HepG2 (cell line): ENCODE measurements around the gene NEDD4L. TPM values are rescaled to one million over a fixed set of nuclear protein-coding genes. Genes with fewer than 3 reads are reported as not detected.

Source experiments
- AHR ChIP-seq: IDR thresholded peaks from 2 replicates; pipeline ENCODE4 v1.6.1; 2018; ENCODE audit warnings: missing genetic modification reagents, missing compliant biosample characterization
- ATAD3A ChIP-seq: sonication (generic); formaldehyde crosslinking; IDR thresholded peaks from 2 replicates; pipeline ENCODE4 v1.4.0; 2020; ENCODE audit warnings: missing genetic modification reagents
- BRCA1 ChIP-seq: sonication (generic); formaldehyde crosslinking; IDR thresholded peaks from 2 replicates; pipeline ENCODE4 v1.4.0; 2020; ENCODE audit warnings: missing genetic modification reagents
- E2F1 ChIP-seq: sonication (generic); formaldehyde crosslinking; IDR thresholded peaks from 2 replicates; pipeline ENCODE4 v1.5.0; 2020; ENCODE audit warnings: missing genetic modification reagents
- HES4 ChIP-seq: sonication (generic); formaldehyde crosslinking; IDR thresholded peaks from 2 replicates; pipeline ENCODE4 v1.9.0; 2021; ENCODE audit warnings: mild to moderate bottlenecking, missing genetic modification reagents, borderline replicate concordance
- HNRNPL ChIP-seq: fragments of 200-400 bp; formaldehyde crosslinking; IDR thresholded peaks from 2 replicates; pipeline ENCODE4 v1.6.1; 2017; ENCODE audit warnings: mild to moderate bottlenecking, low read depth, low read length
- NPAS2 ChIP-seq: sonication (generic); formaldehyde crosslinking; IDR thresholded peaks from 2 replicates; pipeline ENCODE4 v1.8.0; 2022; ENCODE audit warnings: mild to moderate bottlenecking, missing genetic modification reagents, borderline replicate concordance
- ZBTB3 ChIP-seq: sonication (generic); formaldehyde crosslinking; IDR thresholded peaks from 2 replicates; pipeline ENCODE4 v1.4.0; 2020; ENCODE audit warnings: low read depth, mild to moderate bottlenecking, moderate library complexity, missing genetic modification reagents, borderline replicate concordance
- ZBTB34 ChIP-seq: sonication (generic); formaldehyde crosslinking; IDR thresholded peaks from 2 replicates; pipeline ENCODE4 v1.8.0; 2022; ENCODE audit warnings: mild to moderate bottlenecking, missing genetic modification reagents
- ZBTB46 ChIP-seq: sonication (generic); formaldehyde crosslinking; IDR thresholded peaks from 2 replicates; pipeline ENCODE4 v1.4.0; 2020; ENCODE audit warnings: mild to moderate bottlenecking, missing genetic modification reagents, borderline replicate concordance
- ZNF264 ChIP-seq: sonication (generic); formaldehyde crosslinking; IDR thresholded peaks from 2 replicates; pipeline ENCODE4 v1.4.0; 2020; ENCODE audit warnings: missing genetic modification reagents
- ZNF275 ChIP-seq: sonication (generic); formaldehyde crosslinking; IDR thresholded peaks from 2 replicates; pipeline ENCODE4 v1.8.0; 2022; ENCODE audit warnings: missing genetic modification reagents, mild to moderate bottlenecking, inconsistent platforms, borderline replicate concordance
- ZNF446 ChIP-seq: sonication (generic); formaldehyde crosslinking; IDR thresholded peaks from 2 replicates; pipeline ENCODE4 v1.5.0; 2020; ENCODE audit warnings: mild to moderate bottlenecking, missing genetic modification reagents
- ZNF562 ChIP-seq: sonication (generic); formaldehyde crosslinking; IDR thresholded peaks from 2 replicates; pipeline ENCODE4 v1.8.0; 2022; ENCODE audit warnings: missing genetic modification reagents, borderline replicate concordance
- ZNF720 ChIP-seq: sonication (generic); formaldehyde crosslinking; IDR thresholded peaks from 2 replicates; pipeline ENCODE4 v1.4.0; 2020; ENCODE audit warnings: missing genetic modification reagents
- ZNF776 ChIP-seq: sonication (generic); formaldehyde crosslinking; IDR thresholded peaks from 2 replicates; pipeline ENCODE4 v1.4.0; 2020; ENCODE audit warnings: mild to moderate bottlenecking, missing genetic modification reagents
- ZXDC ChIP-seq: sonication (generic); formaldehyde crosslinking; IDR thresholded peaks from 2 replicates; pipeline ENCODE4 v1.5.0; 2020; ENCODE audit warnings: mild to moderate bottlenecking, missing genetic modification reagents
- polyA plus RNA-seq, 8 experiments: library from polyadenylated mRNA; depleted of rRNA in 3 of 8; stranded (reverse) in 7 of 8; unstranded in 1 of 8; fragments of >200 nt; fragmentation: Illumina TruSeq in 4 of 8; extraction: Trizol in 4 of 8; gene quantifications; 2 replicates each; pipeline versions ENCODE4 v1.2.1 to v1.2.3, GENCODE V29; 2011 to 2016; ENCODE audit warnings: low read depth in 4 of 8, missing spikeins in 1 of 8, mixed read lengths in 1 of 8; ENCODE audit not compliant: insufficient read depth in 1 of 8
- total RNA-seq, 5 experiments: library from RNA; depleted of rRNA; stranded (reverse); fragments of >200 nt; fragmentation: Illumina TruSeq; extraction: Trizol; gene quantifications; 2 replicates each; pipeline ENCODE4 v1.2.3, GENCODE V29; 2016; ENCODE audit warnings: low read depth in 1 of 5
- TF ChIP-seq, protein P1 (sequence below): sonication (generic); formaldehyde crosslinking; IDR thresholded peaks from 2 replicates; pipeline ENCODE4 v1.5.0; 2020; ENCODE audit warnings: missing genetic modification reagents, mild to moderate bottlenecking, borderline replicate concordance

NEDD4L gene
- total and polyA plus RNA-seq, 2 of the 13 experiments (the other 11 are each of a cell fraction or from before 2014, with no cell fraction given) = 168 to 390 TPM

- no peak for TF ChIP-seq ZBTB46 (CRISPR knock-in tag)
- no peak for TF ChIP-seq ZNF446 (CRISPR knock-in tag)
- TF ChIP-seq ZNF264 (CRISPR knock-in tag) = peak; percentile 23; the same call in 1 of the 2 replicates
- TF ChIP-seq E2F1 (CRISPR knock-in tag) = no peak
- no peak for TF ChIP-seq ZNF275 (CRISPR knock-in tag)
- TF ChIP-seq HNRNPL = peak; percentile 65
- TF ChIP-seq BRCA1 (CRISPR knock-in tag) = no peak
- TF ChIP-seq, protein P1, sequence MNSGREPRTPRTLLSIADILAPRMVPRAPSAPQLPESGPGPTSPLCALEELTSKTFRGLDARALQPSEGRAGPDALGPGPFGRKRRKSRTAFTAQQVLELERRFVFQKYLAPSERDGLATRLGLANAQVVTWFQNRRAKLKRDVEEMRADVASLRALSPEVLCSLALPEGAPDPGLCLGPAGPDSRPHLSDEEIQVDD (CRISPR knock-in tag) = no peak
- no peak for TF ChIP-seq AHR (CRISPR knock-in tag)
- TF ChIP-seq HES4 = no peak
- no peak for TF ChIP-seq NPAS2
- no peak for TF ChIP-seq ZNF776 (CRISPR knock-in tag)
- no peak for TF ChIP-seq ZNF562 (CRISPR knock-in tag)
- 0 out of 2 replicates have a peak, but pooled peaks have one; percentile 7 for TF ChIP-seq ZBTB3 (CRISPR knock-in tag)
- TF ChIP-seq ZNF720 (CRISPR knock-in tag) = no peak
- TF ChIP-seq ZXDC (CRISPR knock-in tag) = no peak
- TF ChIP-seq ZBTB34 (CRISPR knock-in tag) = no peak
- TF ChIP-seq ATAD3A (CRISPR knock-in tag) = no peak
Measured at GRCh38 chr18:58045242-58046092, 1.4 kb downstream of the NEDD4L start (continued).
